ENCODE data around the gene C5AR2.

- TF ChIP-seq AFF4 (CRISPR knock-in tag; IDR thresholded peaks at IDR 0.05; ENCODE audit: borderline replicate concordance) (no peak), E2F5 (CRISPR knock-in tag; IDR thresholded peaks at IDR 0.05) (no peak), USF2 (CRISPR knock-in tag; IDR thresholded peaks at IDR 0.05) (no peak), MAX (CRISPR knock-in tag; IDR thresholded peaks at IDR 0.05) (no peak)
These were observed 22.9 kb upstream of the C5AR2 start for GRCh38 chr19:47309038-47309437.

All from WTC11 (cell line).